Progenitor cell of endocrine pancreas (in vitro differentiated cells): Measurements from ENCODE around the gene NR5A2. TPM values are rescaled to one million over a fixed set of nuclear protein-coding genes. Genes with fewer than 3 reads are reported as not detected.

Experiments
- DNase-seq: peaks from one replicate; pipeline ENCODE4 v3.0.0; 2021; ENCODE audit warnings: low spot score; ENCODE audit not compliant: unreplicated experiment
- H3K27ac Mint-ChIP-seq: 2 replicates; pipeline ENCODE4 v1.8.0; 2021; ENCODE audit warnings: mild to moderate bottlenecking, moderate library complexity, mixed read lengths
- H3K27me3 Mint-ChIP-seq: 2 replicates; pipeline ENCODE4 v1.8.0; 2021; ENCODE audit warnings: mixed read lengths
- H3K36me3 Mint-ChIP-seq: 2 replicates; pipeline ENCODE4 v1.8.0; 2022; ENCODE audit warnings: mixed read lengths; ENCODE audit not compliant: insufficient read depth
- H3K4me1 Mint-ChIP-seq: 2 replicates; pipeline ENCODE4 v1.8.0; 2021; ENCODE audit warnings: low read depth, mixed read lengths
- H3K4me3 Mint-ChIP-seq: 2 replicates; pipeline ENCODE4 v1.8.0; 2021; ENCODE audit warnings: low read depth, mild to moderate bottlenecking, moderate library complexity, mixed read lengths
- H3K9me3 Mint-ChIP-seq: 2 replicates; pipeline ENCODE4 v1.8.0; 2021; ENCODE audit warnings: low read depth, mixed read lengths
- total RNA-seq: library from RNA; stranded (reverse); gene quantifications from 2 replicates; pipeline ENCODE4 v1.2.1, GENCODE V29; 2021
- TF ChIP-seq, protein P1 (sequence below): fragments of 200-600 bp; sonication (generic); IDR thresholded peaks from one replicate; pipeline ENCODE4 v1.5.0; 2021; ENCODE audit warnings: antibody characterized with exemption, mild to moderate bottlenecking; ENCODE audit not compliant: unreplicated experiment

Gene NR5A2
- total RNA-seq, 1 donor from 2014 or later: 23.2 TPM

DNA sequence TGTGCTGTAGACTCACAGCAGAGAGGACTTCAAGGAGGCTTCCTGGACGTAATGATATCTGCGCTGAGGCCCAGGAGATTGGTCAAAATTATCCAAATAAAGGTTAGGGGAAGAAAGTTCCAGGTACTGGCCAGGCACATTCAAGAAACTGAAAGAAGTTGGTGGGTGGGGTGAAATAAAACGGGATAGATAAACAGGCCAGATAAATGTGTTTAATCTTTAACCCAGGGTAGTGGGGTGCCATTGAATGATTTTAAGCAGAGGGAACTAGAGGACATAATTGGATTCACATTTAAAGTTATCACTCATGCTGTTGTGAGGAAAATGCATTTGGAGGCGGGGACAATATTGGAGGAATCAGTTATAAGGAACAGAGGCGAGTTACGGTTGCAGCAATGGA, 134.7 kb downstream of the NR5A2 start:
- H3K4me3 Mint-ChIP-seq: no peak overlapping the region
- no peaks in the 10 kb centered on the region for H3K9me3 Mint-ChIP-seq
- peak overlapping the region; percentile 0 for H3K27ac Mint-ChIP-seq
- no peak for DNase-seq
- peaks cover 8% of the 10 kb centered on the region for H3K36me3 Mint-ChIP-seq
- TF ChIP-seq, protein P1, sequence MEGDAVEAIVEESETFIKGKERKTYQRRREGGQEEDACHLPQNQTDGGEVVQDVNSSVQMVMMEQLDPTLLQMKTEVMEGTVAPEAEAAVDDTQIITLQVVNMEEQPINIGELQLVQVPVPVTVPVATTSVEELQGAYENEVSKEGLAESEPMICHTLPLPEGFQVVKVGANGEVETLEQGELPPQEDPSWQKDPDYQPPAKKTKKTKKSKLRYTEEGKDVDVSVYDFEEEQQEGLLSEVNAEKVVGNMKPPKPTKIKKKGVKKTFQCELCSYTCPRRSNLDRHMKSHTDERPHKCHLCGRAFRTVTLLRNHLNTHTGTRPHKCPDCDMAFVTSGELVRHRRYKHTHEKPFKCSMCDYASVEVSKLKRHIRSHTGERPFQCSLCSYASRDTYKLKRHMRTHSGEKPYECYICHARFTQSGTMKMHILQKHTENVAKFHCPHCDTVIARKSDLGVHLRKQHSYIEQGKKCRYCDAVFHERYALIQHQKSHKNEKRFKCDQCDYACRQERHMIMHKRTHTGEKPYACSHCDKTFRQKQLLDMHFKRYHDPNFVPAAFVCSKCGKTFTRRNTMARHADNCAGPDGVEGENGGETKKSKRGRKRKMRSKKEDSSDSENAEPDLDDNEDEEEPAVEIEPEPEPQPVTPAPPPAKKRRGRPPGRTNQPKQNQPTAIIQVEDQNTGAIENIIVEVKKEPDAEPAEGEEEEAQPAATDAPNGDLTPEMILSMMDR: no peak
- no peaks in the 10 kb centered on the region for H3K27me3 Mint-ChIP-seq
- peaks cover 12% of the 10 kb centered on the region for H3K4me1 Mint-ChIP-seq

DNA sequence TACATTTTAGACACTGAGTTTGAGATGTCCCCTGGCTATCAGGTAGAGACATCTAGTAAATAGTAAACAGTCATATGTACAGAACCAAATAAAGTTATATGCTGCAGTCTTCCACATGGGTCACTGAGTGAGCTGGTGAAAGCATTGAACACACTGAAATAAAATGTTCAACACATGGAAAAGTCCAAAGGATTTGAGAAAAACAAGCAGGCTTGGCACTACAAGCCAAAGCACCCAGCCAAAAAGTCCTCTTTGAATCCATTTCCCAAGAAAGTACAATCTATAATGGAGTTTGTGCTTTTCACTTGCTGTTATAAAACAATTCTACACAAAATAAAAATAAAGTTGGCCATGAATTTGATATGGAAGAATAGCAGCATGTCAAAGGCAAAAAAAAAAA, 135.4 kb downstream of the NR5A2 start:
- H3K36me3 Mint-ChIP-seq: peaks cover 8% of the 10 kb centered on the region
- TF ChIP-seq, protein P1: no peak
- DNase-seq: no peak
- no peak overlapping the region for H3K4me3 Mint-ChIP-seq
- H3K27ac Mint-ChIP-seq: no peak overlapping the region
- H3K4me1 Mint-ChIP-seq: peaks cover 8% of the 10 kb centered on the region
- H3K9me3 Mint-ChIP-seq: no peaks in the 10 kb centered on the region
- H3K27me3 Mint-ChIP-seq: no peaks in the 10 kb centered on the region

DNA sequence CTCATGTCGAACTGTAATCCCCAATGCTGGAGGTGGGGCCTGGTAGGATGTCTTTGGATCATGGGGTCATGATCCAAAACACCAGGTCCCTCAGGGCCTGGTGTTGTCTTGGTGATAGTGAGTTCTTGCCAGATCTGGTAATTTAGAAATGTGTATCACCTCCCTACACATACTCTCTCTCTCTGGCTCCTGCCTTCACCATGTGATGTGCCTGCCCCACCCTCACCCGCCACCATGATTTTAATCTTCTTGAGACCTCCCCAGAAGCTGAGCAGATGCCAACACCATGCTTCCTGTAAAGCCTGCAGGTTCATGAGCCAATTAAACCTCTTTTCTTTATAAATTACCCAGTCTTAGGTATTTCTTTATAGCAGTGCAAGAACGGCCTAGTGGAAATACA, 136.4 kb downstream of the NR5A2 start:
- Mint-ChIP-seq H3K27ac (no peak overlapping the region), H3K4me1 (peaks cover 8% of the 10 kb centered on the region), H3K9me3 (no peaks in the 10 kb centered on the region), H3K36me3 (peaks cover 8% of the 10 kb centered on the region), H3K4me3 (no peak overlapping the region), H3K27me3 (no peaks in the 10 kb centered on the region)
- TF ChIP-seq, protein P1: no peak
- no peak for DNase-seq

DNA sequence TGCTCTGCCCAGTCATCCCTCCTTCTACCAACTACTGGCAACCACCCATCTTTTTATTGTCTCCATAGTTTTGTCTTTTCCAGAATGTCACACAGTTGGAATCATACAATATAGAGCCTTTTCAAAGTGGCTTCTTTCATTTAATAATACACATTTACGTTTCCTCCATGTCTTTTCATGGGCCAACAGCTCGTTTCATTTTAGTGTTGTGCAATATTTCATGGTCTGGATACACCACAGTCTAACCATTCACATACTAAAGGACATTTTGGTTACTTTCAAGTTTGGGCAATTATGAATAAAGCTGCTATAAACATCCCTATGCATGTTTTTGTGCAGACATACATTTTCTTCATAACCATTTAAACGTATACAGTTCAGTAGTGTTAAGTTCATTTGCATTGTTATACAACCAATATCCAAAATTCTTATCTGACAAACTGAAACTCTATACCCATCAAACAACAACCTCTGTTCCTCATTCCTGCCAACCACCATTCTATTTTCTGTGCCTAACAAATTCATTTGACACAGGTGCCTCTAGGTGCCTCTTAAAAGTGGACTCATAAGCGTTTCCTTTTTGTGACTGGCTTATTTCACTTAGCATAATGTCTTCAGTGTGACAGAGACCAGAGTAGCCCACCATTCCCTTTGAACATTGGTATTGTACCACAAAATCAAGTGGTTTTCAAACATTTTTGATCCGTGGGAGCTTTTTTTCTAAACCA, 138.1 kb downstream of the NR5A2 start:
- no peak overlapping the region for H3K4me3 Mint-ChIP-seq
- TF ChIP-seq, protein P1: no peak
- H3K27ac Mint-ChIP-seq: no peak overlapping the region
- no peak for DNase-seq
- no peaks in the 10 kb centered on the region for H3K9me3 Mint-ChIP-seq
- no peaks in the 10 kb centered on the region for H3K27me3 Mint-ChIP-seq
- H3K36me3 Mint-ChIP-seq: peaks cover 5% of the 10 kb centered on the region
- peaks cover 10% of the 10 kb centered on the region for H3K4me1 Mint-ChIP-seq

DNA sequence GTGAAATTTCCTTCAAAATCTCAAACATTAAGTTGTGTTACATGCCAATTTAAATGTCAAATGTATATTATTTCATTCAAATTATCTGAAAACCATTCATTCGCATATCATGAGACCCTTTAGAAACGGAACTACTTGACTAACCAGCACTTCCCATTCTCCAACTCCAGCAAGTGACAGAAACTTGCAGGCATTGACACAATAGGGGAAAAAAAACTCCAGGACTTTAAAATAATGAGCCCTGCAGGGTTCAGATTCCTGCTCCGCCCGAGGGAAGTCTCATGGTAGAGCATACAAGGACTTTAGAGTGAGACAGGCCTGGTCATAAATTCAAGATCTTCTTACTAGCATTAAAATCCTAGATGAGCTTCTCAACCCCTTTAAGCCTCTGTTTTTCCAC, 138.9 kb downstream of the NR5A2 start:
- Mint-ChIP-seq H3K27ac (no peak overlapping the region), H3K27me3 (no peaks in the 10 kb centered on the region)

More for the DNA sequence above, 138.9 kb downstream of the NR5A2 start:
- no peak for DNase-seq
- Mint-ChIP-seq H3K9me3 (no peaks in the 10 kb centered on the region), H3K4me3 (no peak overlapping the region), H3K4me1 (peaks cover 10% of the 10 kb centered on the region), H3K36me3 (peaks cover 5% of the 10 kb centered on the region)
- TF ChIP-seq, protein P1: no peak
